Measurements from ENCODE around the gene UCKL1.

- no peak for TF ChIP-seq CTCF (IDR thresholded peaks at IDR 0.05)
- no peak for TF ChIP-seq POLR2A (IDR thresholded peaks at IDR 0.05)
- TF ChIP-seq EP300 (IDR thresholded peaks at IDR 0.05): no peak
- TF ChIP-seq POLR2AphosphoS5 (IDR thresholded peaks at IDR 0.05): no peak
Measured at GRCh38 chr20:63968928-63969760, 12.9 kb upstream of the UCKL1 start.
